HUES6 (cell line): ENCODE measurements around the gene TH.

Experiments
- H3K27ac ChIP-seq: 2 replicates; pipeline ENCODE4 v1.7.0; 2013; ENCODE audit warnings: low read depth, mild to moderate bottlenecking, low read length, inconsistent platforms
- H3K27me3 ChIP-seq: 2 replicates; pipeline ENCODE4 v1.6.1; 2013; ENCODE audit warnings: low read length; ENCODE audit not compliant: control insufficient read depth, insufficient read depth
- H3K36me3 ChIP-seq: 2 replicates; pipeline ENCODE4 v1.6.1; 2013; ENCODE audit warnings: low read length; ENCODE audit not compliant: control insufficient read depth, insufficient read depth
- H3K4me1 ChIP-seq: 2 replicates; pipeline ENCODE4 v1.6.1; 2013; ENCODE audit warnings: low read length; ENCODE audit not compliant: control insufficient read depth, insufficient read depth
- H3K4me3 ChIP-seq: 2 replicates; pipeline ENCODE4 v1.5.1; 2013; ENCODE audit warnings: low read depth, low read length
- H3K9ac ChIP-seq: one replicate; pipeline ENCODE4 v1.6.1; 2013; ENCODE audit warnings: mild to moderate bottlenecking, low read length
- H3K9me3 ChIP-seq: 2 replicates; pipeline ENCODE4 v1.6.1; 2013; ENCODE audit warnings: low read depth, low read length; ENCODE audit not compliant: control insufficient read depth, insufficient read depth

The TH gene

DNA sequence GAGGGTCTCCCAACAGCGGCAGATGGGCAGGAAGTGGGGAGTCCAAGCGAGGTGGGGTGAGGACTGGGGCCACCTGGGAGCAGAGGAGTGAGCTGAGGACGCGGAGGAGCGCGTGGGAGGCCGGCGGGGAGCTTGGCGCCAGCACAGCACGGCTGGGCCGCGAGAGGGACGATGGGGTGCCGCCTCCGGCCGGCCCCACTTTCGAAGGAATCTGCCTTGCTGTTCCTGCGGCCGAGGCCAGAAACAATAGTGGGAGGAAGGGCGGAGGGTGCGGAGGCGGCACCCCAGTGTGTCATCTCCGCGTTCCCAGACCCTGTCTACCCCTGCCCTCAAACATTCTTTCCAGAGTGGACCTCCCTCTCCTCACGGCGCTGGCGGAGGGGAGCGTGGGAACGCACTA is 16.1 kb downstream of the TH start:
- no peak overlapping the region for H3K4me3 ChIP-seq
- no peaks in the 10 kb centered on the region for H3K36me3 ChIP-seq
- no peaks in the 10 kb centered on the region for H3K9me3 ChIP-seq
- peaks cover 7% of the 10 kb centered on the region; the same call in 1 of the 2 replicates for H3K27me3 ChIP-seq
- no peak overlapping the region for H3K9ac ChIP-seq
- no peaks in the 10 kb centered on the region for H3K4me1 ChIP-seq
- no peak overlapping the region for H3K27ac ChIP-seq

DNA sequence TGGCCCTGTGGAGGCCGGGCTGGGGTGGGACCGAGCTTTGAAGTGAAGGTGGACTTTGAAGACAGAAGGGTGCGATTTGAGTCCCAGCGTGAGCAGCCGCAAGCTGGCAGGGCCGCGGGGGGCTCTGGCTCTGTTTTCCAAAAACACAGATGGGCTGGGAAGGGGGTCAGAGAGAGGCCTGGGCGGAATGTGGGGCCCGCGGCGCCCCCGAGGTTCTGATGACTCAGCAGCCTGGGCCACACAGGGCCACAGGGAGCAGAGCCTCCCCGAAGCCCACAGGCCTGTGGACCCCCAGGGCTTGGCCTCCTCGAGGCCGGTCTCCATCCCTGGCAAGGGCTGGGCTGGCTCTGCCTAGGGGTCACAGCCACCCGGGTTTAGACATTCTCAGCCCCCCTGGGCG is 16.7 kb downstream of the TH start:
- Histone ChIP-seq H3K9me3 (no peaks in the 10 kb centered on the region), H3K27ac (no peak overlapping the region), H3K4me3 (no peak overlapping the region), H3K9ac (no peak overlapping the region), H3K27me3 (peaks cover 12% of the 10 kb centered on the region; the same call in 1 of the 2 replicates), H3K4me1 (no peaks in the 10 kb centered on the region), H3K36me3 (no peaks in the 10 kb centered on the region)

DNA sequence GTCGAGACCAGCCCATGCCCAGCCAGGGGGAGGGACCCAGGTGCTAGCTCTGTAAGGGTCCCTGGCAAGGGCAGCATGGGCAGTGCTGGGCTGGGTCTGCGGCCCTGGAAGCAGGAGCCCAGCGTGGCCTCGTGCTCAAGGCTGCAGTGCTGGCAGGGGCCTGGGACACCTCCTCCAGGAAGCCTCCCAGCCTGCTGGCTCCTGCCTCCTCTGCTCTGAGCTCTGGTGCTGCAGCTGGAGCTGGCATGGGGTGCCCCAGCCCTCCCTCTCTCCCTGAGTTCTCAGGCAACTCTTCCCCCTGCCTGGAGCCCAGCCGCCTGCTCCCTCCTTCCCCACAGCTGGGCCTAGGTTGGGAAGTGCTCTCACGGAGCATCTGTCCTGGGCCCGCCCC is 17.4 kb downstream of the TH start:
- H3K36me3 ChIP-seq, result no peaks in the 10 kb centered on the region
- H3K4me3 ChIP-seq, result no peak overlapping the region
- H3K4me1 ChIP-seq, result no peaks in the 10 kb centered on the region
- H3K27ac ChIP-seq, result no peak overlapping the region
- H3K9ac ChIP-seq, result no peak overlapping the region
- H3K27me3 ChIP-seq, result peaks cover 19% of the 10 kb centered on the region
- no peaks in the 10 kb centered on the region for H3K9me3 ChIP-seq

DNA sequence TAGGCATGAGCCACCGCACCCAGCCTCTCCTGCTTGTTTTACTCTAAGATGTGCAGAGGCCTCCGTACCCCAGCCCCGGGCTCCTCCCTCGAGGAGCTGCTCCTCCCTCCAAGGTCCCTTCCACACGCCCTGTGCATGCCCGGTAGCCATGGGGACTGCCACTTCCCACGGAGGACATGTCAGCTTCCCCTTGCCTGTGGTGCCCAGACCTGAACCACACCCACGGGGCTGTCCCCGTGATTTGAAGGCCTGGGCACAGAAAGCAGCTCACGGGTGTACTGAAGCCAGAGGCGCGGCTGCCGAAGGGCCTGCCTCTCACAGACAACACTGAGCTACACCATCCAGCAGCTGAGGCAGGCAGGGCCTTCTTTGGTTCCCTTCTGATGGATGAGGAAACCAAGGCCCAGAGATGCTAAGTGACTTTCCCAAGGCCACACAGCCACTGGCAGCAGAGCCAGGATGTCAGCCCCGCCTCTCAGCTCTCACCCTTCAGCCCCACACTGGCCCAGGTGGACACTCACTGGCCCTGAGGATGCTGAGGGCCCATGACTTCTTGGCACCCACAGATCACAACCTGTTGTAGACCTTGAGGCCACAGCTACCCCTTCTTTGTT is 17.9 kb downstream of the TH start:
- Histone ChIP-seq H3K27ac (no peak overlapping the region), H3K4me3 (no peak overlapping the region), H3K36me3 (no peaks in the 10 kb centered on the region), H3K4me1 (no peaks in the 10 kb centered on the region), H3K9ac (no peak overlapping the region), H3K27me3 (peaks cover 24% of the 10 kb centered on the region), H3K9me3 (no peaks in the 10 kb centered on the region)

DNA sequence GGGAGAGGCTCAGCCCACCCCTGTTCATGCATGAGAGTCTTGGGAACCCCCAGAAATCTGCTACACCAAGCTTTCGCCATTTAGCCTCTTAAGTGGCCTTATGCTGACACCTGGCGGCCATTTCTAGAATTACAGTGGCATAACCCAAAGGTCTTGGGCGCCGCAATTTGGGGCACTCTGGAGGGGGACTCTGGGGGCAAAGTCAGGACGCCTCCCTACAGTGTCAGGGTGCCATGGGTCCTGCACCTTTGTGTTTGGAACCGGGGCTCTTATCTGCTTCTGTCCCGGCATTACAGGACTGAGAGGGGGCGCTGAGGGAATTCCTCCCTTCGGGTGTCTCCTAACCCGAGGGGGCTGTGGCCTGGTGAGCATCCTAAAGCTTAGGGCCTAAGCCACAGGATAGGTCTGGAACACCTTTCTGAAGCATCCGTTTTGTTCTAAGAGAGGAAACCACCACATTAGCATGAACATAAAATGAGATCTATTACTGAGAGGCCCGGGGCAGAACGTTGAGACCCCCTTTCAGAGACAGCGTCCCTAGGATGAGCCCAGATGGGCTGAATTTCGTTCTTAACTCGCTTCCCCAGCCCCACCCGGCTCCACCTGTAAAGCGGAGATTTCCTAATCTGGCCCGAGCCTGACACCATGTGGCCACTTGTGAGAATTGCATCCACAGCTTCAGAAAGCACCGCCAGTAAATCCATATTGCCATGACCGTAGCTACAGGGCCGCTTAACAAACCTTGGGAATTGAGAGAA is 19.9 kb downstream of the TH start:
- H3K9me3 ChIP-seq, result no peaks in the 10 kb centered on the region
- H3K4me1 ChIP-seq, result peaks cover 11% of the 10 kb centered on the region; the same call in 1 of the 2 replicates
- H3K27me3 ChIP-seq, result peaks cover 44% of the 10 kb centered on the region
- H3K27ac ChIP-seq, result no peak overlapping the region
- H3K9ac ChIP-seq, result no peak overlapping the region
- H3K4me3 ChIP-seq, result no peak overlapping the region
- no peaks in the 10 kb centered on the region for H3K36me3 ChIP-seq

DNA sequence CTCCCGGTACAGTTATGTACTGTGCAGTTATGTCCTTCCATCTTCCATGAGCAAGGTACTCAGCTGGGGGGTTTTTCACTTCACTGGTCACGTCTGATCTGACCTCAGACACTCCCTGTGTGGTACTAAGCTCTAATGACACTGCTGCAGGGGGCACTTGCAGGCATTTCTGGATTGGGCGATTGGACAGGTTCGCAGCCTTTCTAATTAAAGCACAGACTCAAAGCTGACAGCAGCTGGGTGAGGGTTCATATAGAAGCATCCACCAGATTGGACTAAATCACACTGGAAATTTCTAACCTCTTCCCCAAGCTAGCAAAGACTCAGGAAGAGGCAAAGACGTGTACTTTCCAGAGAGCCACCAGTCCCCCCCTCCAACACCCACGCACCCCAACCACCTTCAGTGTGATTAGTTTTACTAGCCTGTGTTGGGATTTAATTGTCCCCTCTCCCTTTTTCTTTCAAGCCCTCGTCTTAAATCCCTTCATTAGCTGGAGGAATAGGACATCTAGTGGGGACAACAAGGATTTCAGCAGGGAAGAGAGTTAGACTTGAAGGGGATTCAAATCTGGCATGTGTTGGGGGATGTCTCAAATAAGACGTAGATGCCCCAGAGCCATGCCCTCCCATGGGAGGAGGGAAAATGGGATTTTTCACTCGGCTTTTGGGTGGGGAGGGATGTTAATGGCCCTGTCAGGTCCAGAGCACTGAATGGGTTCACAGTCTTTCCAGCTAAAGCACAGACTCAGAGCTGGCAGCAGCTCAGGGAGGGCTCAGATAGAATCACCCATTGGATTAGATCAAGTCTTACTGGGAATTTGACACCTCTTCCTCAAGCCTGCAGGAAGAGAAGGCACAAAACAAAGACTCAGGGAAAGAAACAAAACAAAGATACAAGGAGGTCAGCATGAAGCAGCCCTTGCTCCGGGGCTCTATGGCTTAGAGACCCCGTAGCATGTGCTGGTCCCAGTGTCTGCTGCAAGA is 21.5 kb downstream of the TH start:
- no peak overlapping the region for H3K27ac ChIP-seq
- H3K4me3 ChIP-seq, result no peak overlapping the region
- peaks cover 59% of the 10 kb centered on the region for H3K27me3 ChIP-seq
- H3K9me3 ChIP-seq, result no peaks in the 10 kb centered on the region
- no peaks in the 10 kb centered on the region for H3K36me3 ChIP-seq
- no peak overlapping the region for H3K9ac ChIP-seq
- peaks cover 17% of the 10 kb centered on the region; the same call in 1 of the 2 replicates for H3K4me1 ChIP-seq

DNA sequence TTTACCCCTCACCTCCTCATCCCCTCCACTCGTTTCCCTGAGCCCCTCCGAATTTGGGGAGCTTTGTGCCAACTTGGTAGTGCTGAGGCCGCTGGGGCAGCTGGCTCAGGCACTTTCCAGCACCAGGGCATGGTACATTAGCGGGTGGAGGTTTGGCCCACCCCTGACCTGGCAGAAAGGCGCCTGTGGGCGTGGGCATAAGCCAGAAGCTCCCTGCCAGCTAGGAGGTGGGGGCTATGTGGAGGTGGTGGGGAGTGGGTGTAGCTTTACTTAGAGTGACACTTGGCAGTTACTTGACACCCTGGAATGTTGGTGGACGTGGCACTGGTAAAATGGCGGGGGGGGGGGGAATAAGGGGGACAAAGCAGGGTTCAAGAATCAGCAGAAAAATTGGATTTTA is 22.2 kb downstream of the TH start:
- peaks cover 66% of the 10 kb centered on the region for H3K27me3 ChIP-seq
- H3K9me3 ChIP-seq, result no peaks in the 10 kb centered on the region
- peaks cover 17% of the 10 kb centered on the region; the same call in 1 of the 2 replicates for H3K4me1 ChIP-seq
- H3K36me3 ChIP-seq, result no peaks in the 10 kb centered on the region
- H3K27ac ChIP-seq, result no peak overlapping the region
- no peak overlapping the region for H3K9ac ChIP-seq
- no peak overlapping the region for H3K4me3 ChIP-seq

DNA sequence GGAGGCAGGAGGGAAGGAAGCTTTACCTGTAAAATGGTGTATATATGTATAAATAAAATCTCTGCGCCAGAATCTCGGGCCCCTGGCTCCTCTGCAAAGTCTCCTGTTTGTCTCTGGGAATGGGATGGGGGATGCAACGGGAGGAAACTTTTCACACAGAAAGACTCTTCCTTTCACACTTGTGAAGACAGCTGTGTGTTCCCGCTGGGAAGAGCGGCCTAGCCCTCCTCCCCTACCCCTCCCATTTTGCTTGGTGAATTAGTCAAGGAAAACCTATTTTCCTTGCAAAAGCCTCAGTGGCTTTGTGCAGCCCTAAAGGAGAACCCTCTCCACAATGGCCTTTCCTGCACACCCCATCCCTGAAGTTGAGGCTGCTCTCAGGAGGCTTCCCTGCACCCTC is 23.0 kb downstream of the TH start:
- Histone ChIP-seq H3K4me3 (no peak overlapping the region), H3K27ac (no peak overlapping the region), H3K9ac (no peak overlapping the region), H3K4me1 (peaks cover 18% of the 10 kb centered on the region; the same call in 1 of the 2 replicates), H3K36me3 (no peaks in the 10 kb centered on the region), H3K9me3 (no peaks in the 10 kb centered on the region), H3K27me3 (peaks cover 75% of the 10 kb centered on the region)

DNA sequence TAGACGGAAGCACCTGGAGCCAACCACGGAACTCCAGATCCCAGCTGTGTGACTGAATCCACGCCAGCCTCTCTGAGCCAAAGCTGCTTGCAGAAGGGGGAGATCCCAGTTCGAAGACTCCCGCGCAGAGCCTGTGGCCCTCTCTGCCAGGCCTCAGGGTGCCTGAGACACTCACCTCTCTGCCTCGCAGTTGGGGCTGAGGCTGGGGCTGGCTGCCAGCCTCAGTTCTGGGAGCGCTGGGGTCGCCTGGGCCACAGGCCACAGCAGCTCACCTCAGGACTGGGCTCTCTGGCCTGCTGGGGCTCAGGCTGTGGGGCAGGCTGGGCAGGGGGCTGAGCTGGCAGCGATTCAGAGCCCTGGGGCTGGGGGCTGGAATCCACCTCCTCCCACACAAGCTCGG is 24.2 kb downstream of the TH start:
- H3K9me3 ChIP-seq, result no peaks in the 10 kb centered on the region
- H3K4me1 ChIP-seq, result peaks cover 21% of the 10 kb centered on the region; the same call in 1 of the 2 replicates
- no peak overlapping the region for H3K9ac ChIP-seq
- H3K4me3 ChIP-seq, result no peak overlapping the region
- peaks cover 87% of the 10 kb centered on the region for H3K27me3 ChIP-seq
- H3K36me3 ChIP-seq, result no peaks in the 10 kb centered on the region
- no peak overlapping the region for H3K27ac ChIP-seq

DNA sequence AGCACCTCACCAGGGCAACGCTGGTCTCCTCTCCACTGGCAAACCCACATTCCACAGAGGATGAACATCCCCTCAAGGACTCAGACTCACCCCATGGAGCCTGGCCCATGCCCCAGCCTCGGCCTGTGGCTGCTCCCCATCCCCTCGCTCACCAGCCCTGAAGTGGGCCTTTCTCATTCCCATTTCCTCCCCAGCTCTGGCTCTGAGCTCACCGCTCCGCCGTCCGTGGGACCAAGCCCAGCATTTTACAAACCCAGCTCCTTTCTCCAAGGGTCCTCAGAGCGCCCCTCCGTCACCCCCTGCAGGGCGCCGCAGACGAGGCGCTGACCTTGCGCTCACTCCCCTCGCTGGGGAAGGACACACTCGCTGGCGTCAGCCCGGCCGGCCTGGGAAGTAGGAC is 25.6 kb downstream of the TH start:
- no peaks in the 10 kb centered on the region for H3K36me3 ChIP-seq
- no peak overlapping the region for H3K27ac ChIP-seq
- no peak overlapping the region for H3K4me3 ChIP-seq
- peaks cover 22% of the 10 kb centered on the region for H3K4me1 ChIP-seq
- H3K27me3 ChIP-seq, result peaks cover 99% of the 10 kb centered on the region
- no peaks in the 10 kb centered on the region for H3K9me3 ChIP-seq
- H3K9ac ChIP-seq, result no peak overlapping the region
